ENCODE measurements around the gene CLDN16. TPM values are rescaled to one million over a fixed set of nuclear protein-coding genes. Genes with fewer than 3 reads are reported as not detected.

Gene CLDN16
- total RNA-seq, 4 donors from 2014 or later = not detected

DNA sequence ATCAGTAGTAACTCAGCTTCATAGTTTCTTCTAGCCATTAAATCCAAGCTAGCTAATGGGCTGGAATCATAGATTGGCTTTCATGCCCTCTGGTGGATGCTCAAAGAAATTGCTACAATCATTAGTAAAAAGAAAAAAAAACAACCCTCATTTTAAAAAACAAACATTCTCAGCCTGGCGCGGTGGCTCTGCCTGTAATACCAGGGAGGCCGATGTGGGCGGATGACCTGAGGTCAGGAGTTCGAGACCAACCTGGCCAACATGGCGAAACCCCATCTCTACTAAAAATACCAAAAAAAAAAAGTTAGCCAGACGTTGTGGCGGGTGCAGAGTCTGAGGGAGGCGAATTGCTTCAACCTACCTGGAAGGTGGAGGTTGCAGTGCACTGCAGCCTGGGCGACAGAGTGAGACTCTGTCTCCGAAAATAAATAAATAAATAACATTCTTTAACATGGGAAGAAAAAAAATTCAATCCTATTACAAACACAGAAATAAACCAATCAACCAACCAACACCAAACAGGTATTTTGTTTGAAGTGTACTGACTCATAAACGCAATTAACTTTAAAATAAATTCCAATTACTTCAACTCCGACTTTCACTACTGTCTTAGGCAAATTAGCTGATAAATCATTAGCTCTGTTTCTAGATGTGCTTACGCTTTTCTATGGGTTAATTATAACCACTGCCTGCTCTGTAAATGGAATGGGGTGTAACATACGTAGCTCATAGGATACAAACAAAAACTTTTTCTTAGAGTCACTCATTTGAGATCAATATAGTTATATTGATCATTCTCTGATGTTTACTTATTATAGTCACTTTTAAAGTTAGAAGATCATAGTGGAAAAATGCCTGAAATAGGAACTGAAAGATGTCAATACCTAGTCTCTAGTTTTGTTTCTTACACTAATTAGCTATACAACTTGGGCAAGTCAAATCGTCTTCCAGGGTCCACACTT lies 36.8 kb downstream of the CLDN16 start:
- WGBS, 2 donors (ENCODE audit: low coverage in 1 of 2) = 29 to 42% methylated on average over 16 of the region's 16 CpGs
- no peaks in the 10 kb centered on the region for H3K9me3 ChIP-seq
- H3K27ac ChIP-seq = no peak overlapping the region
- H3K4me1 ChIP-seq = peaks cover 0 to 5% (median 0%) of the 10 kb centered on the region in 3 donors
- H3K36me3 ChIP-seq = no peaks in the 10 kb centered on the region
- peak; percentile 36 for ATAC-seq
- H3K4me3 ChIP-seq = no peak overlapping the region
- H3K27me3 ChIP-seq = no peaks in the 10 kb centered on the region
- TF ChIP-seq, protein P1, sequence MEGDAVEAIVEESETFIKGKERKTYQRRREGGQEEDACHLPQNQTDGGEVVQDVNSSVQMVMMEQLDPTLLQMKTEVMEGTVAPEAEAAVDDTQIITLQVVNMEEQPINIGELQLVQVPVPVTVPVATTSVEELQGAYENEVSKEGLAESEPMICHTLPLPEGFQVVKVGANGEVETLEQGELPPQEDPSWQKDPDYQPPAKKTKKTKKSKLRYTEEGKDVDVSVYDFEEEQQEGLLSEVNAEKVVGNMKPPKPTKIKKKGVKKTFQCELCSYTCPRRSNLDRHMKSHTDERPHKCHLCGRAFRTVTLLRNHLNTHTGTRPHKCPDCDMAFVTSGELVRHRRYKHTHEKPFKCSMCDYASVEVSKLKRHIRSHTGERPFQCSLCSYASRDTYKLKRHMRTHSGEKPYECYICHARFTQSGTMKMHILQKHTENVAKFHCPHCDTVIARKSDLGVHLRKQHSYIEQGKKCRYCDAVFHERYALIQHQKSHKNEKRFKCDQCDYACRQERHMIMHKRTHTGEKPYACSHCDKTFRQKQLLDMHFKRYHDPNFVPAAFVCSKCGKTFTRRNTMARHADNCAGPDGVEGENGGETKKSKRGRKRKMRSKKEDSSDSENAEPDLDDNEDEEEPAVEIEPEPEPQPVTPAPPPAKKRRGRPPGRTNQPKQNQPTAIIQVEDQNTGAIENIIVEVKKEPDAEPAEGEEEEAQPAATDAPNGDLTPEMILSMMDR (IDR thresholded peaks at IDR 0.05) = peak; percentile 32 to 68 (median 53)
- TF ChIP-seq POLR2A (IDR thresholded peaks at IDR 0.05) = no peak

GRCh38 chr3:190425833-190426232 lies 37.9 kb downstream of the CLDN16 start:
- TF ChIP-seq POLR2A (IDR thresholded peaks at IDR 0.05) (no peak), EP300 (IDR thresholded peaks at IDR 0.05) (no peak), POLR2AphosphoS5 (IDR thresholded peaks at IDR 0.05) (no peak)
- TF ChIP-seq, protein P1 (IDR thresholded peaks at IDR 0.05) = no peak
- ATAC-seq = no peak
- Histone ChIP-seq H3K4me1 (peaks cover 0 to 5% (median 0%) of the 10 kb centered on the region in 3 donors), H3K27me3 (no peaks in the 10 kb centered on the region), H3K36me3 (no peaks in the 10 kb centered on the region), H3K9me3 (no peaks in the 10 kb centered on the region), H3K4me3 (no peak overlapping the region), H3K27ac (no peak overlapping the region)
- 80 to 89% methylated on average over 1 of the region's 1 CpG for WGBS, 2 donors (ENCODE audit: low coverage in 1 of 2)

- Histone ChIP-seq H3K27ac (no peak overlapping the region), H3K9me3 (no peaks in the 10 kb centered on the region), H3K36me3 (no peaks in the 10 kb centered on the region), H3K27me3 (no peaks in the 10 kb centered on the region), H3K4me1 (peaks cover 0 to 5% (median 0%) of the 10 kb centered on the region in 3 donors), H3K4me3 (no peak overlapping the region)
- TF ChIP-seq EP300 (IDR thresholded peaks at IDR 0.05) (no peak), POLR2A (IDR thresholded peaks at IDR 0.05) (no peak), POLR2AphosphoS5 (IDR thresholded peaks at IDR 0.05) (no peak)
- TF ChIP-seq, protein P1 (IDR thresholded peaks at IDR 0.05) = no peak
- no peak for ATAC-seq
- WGBS, 2 donors (ENCODE audit: low coverage in 1 of 2) = 83 to 84% methylated on average over 6 of the region's 6 CpGs
Measured at GRCh38 chr3:190426806-190427507, 39.0 kb downstream of the CLDN16 start.

GRCh38 chr3:190429681-190430080 lies 41.7 kb downstream of the CLDN16 start:
- 68 to 79% methylated on average over 2 of the region's 2 CpGs for WGBS, 2 donors (ENCODE audit: low coverage in 1 of 2)
- H3K27ac ChIP-seq = no peak overlapping the region
- TF ChIP-seq POLR2A (IDR thresholded peaks at IDR 0.05) = no peak
- no peak for TF ChIP-seq POLR2AphosphoS5 (IDR thresholded peaks at IDR 0.05)
- no peak for TF ChIP-seq EP300 (IDR thresholded peaks at IDR 0.05)
- no peaks in the 10 kb centered on the region for H3K9me3 ChIP-seq
- no peak overlapping the region for H3K4me3 ChIP-seq
- peaks cover 0 to 3% (median 0%) of the 10 kb centered on the region in 3 donors for H3K4me1 ChIP-seq
- no peaks in the 10 kb centered on the region for H3K27me3 ChIP-seq
- no peak for ATAC-seq
- H3K36me3 ChIP-seq = no peaks in the 10 kb centered on the region

- WGBS, 2 donors (ENCODE audit: low coverage in 1 of 2) = 63 to 82% methylated on average over 2 of the region's 2 CpGs
- Histone ChIP-seq H3K9me3 (no peaks in the 10 kb centered on the region), H3K27ac (no peak overlapping the region), H3K4me1 (no peaks in the 10 kb centered on the region), H3K4me3 (no peak overlapping the region), H3K27me3 (no peaks in the 10 kb centered on the region), H3K36me3 (no peaks in the 10 kb centered on the region)
- TF ChIP-seq POLR2AphosphoS5 (IDR thresholded peaks at IDR 0.05) (no peak), EP300 (IDR thresholded peaks at IDR 0.05) (no peak), POLR2A (IDR thresholded peaks at IDR 0.05) (no peak)
- TF ChIP-seq, protein P1 (IDR thresholded peaks at IDR 0.05) = no peak
- no peak for ATAC-seq
Measured at GRCh38 chr3:190430906-190431305, 42.9 kb downstream of the CLDN16 start.

Data from gastroesophageal sphincter (tissue), 4 donors.